GM19397 (cell line): ENCODE measurements around the gene PHETA2.

Source experiments
- ATAC-seq: cut with Tn5 transposase; IDR thresholded peaks from one replicate; pipeline ENCODE4 v1.9.1; 2021; ENCODE audit warnings: mild to moderate bottlenecking, moderate library complexity; ENCODE audit not compliant: unreplicated experiment

PHETA2 gene, protein sequence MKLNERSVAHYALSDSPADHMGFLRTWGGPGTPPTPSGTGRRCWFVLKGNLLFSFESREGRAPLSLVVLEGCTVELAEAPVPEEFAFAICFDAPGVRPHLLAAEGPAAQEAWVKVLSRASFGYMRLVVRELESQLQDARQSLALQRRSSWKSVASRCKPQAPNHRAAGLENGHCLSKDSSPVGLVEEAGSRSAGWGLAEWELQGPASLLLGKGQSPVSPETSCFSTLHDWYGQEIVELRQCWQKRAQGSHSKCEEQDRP

DNA sequence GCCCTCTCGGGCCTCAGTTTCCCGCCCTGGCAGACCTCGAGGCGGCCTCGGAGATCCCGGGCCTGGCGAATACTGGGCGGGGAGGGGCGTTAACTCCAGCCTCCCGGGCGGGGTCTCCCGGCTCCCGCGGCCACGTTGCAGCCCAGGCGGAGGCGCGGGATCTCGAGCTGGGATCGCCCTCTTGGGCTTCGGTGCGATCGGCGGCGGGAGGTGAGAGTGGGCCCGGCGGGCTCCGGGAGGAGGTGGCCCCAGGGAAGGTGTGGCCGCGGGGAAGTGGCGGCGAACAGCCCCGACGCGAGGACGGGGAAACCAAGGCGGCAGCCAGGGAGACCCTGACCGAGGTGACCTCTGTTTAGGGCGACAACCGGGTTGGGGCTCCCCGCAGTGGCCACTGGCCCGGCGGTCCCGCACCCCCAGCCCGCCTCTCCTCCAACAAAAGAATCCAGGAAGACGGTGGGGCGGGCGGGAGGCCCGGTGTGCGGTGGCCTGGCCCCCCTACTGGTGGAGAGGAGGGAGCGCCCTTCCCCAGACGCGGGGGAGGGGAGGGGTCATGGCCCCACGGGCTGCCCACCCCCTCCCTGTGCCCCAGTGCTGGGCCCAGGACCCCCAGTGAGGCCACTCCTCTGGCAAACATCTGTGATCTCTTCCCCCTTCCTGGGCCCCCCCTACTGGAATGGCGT, at the start of gene PHETA2:
PHETA2 (plus strand) TSS at position 117 of the 680 bp plus-strand sequence. CDS start 3,046 bp downstream, outside the sequence.
- ATAC-seq: no peak

DNA sequence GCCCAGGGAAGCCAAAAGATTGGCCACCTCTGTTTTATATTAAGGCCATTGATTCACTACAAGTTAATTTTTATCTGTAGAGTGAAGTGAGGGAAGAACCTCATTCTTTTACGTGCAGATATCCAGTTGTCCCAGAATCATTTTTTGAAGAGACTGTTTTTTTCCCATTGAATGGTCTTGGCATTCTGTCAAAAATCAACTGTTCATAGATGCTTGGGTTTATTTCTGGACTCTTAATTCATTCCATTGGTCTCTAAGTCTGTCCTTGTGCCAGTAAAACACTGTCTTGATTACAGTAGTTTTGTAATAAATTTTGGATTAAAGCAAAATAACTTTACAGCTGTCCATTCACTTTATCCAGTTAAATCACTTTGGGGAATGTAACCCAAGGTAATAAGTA, 48.6 kb upstream of the PHETA2 start:
- no peak for ATAC-seq

DNA sequence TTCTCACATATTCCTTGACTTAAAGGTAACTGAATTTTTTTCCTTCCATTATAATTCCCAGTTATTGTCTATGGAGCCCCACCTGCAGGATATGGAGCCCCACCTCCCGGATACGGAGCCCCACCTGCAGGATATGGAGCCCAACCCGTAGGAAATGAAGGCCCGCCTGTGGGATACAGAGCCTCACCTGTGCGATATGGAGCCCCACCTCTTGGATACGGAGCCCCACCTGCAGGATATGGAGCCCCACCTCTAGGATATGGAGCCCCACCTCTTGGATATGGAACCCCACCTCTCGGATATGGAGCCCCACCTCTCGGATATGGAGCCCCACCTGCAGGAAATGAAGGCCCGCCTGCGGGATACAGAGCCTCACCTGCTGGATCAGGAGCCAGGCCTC, 47.3 kb upstream of the PHETA2 start:
- no peak for ATAC-seq

DNA sequence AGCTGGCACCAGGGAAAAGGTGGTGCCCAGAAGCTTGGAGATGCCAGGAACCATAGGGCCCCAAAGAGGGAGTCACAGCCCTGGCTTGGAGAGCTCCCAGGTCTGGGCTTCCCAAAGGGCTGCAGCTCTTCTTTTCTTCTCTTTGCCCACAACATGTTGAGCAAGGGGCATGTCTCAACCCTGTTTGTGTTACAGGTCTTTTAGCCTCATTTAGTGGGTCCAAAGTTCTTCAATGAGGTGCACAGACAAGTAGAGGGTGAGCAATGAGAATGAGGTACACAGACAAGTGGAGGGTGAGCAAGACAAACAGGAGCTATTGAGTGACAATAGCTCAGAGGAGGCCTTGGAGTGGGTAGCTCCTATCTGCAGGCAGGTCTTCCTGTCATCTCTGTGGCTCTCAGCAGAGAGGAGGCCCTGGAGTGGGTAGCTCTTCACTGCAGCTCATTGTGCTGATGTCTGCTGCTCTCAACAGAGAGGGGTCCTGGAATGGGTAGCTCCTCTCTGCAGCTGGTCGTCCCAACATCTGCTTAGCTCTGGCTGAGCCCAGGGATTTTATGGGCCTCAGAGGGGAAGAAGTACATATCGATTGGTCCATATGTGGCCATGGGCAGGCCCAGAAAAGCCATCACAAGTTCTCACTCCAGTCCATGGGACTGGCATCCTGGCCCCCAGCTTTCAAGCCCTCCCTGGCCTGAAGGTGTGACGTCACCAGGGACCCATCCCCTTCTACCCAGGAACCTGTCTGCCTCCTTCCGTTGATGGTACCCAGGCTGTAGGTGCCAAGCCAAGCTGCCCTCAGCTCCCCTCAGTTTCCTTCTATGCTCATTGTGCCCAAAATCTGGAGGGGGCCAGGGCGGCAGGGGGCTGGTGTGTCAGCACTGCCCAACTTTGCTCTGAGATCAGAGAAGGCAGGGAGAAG, 40.5 kb upstream of the PHETA2 start:
- no peak for ATAC-seq

DNA sequence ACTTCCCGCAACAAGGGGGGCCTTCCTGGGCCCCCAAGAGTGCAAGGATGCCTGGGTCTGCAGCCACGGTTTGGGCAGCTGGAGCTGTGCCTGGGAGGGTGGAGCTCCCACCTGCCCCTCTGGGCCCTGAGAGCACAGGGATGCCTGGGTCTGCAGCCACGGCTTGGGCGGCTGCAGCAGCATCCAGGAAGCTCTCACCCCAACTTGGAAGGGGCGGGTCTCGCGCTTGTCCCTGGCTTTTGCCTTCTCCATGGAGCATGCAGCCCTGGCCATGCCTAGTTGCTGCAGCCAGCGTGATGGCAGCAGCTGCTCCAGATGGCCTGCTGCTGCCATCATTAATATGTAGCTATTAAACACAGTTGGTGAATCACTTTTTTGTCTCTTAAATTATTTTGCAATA, 38.8 kb upstream of the PHETA2 start:
- no peak for ATAC-seq

DNA sequence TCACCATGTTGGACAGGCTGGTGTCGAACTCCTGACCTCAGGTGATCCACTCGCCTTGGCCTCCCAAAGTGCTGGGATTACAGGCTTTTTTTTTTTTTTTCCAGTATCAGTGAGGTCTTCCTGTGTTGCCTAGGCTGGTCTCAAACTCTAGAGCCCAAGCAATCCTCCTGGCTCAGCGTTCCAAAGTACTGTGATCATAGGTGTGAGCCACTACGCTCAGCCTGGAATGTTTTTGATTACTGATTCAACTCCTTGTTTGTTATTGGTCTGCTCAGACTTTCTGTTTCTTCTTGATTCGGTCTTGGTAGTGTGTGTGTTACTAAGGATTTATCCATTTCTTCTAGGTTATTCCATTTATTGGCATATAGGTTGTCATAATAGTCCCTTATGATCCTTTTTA, 34.8 kb upstream of the PHETA2 start:
- no peak for ATAC-seq

DNA sequence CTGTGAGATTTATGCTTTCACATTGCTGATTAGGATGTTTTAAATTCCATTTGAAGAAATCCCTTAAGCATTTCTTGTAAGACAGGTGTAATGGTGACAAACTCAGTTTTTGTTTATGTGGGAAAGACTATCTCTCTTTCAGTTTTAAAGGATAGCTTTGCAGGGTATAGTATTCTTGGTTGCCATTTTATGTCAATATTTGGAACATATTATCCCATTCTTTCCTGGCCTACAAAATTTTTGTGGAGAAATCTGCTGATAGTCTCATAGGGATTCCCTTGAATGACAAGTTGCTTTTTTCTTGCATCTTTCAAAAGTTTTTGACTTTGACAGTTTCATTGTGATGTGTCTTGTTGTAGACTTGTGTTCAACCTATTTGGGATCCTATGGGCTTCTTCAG, 32.3 kb upstream of the PHETA2 start:
- no peak for ATAC-seq

DNA sequence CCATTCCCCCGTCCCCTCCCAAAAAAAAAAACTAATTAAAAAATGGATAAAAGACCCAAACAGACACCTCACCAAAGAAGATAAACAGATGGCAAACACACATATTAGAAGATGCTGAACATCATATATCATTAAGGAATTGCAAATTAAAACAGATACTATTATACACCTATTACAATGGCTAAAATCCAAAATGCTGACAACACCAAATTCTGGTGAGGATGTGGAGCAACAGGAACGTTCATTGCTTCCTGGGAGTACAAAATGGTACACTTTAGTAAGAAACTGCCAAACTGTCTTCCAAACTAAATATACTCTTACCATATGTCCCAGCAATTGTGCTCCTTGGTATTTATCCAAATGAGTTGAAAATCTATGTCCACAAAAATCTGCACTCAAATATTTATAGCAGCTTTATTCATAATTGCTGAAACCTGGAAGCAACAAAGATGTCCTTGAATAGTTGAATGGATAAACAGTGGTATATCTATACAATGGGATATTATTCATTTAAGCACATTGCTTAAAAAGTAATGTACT, 23.3 kb upstream of the PHETA2 start:
- no peak for ATAC-seq

DNA sequence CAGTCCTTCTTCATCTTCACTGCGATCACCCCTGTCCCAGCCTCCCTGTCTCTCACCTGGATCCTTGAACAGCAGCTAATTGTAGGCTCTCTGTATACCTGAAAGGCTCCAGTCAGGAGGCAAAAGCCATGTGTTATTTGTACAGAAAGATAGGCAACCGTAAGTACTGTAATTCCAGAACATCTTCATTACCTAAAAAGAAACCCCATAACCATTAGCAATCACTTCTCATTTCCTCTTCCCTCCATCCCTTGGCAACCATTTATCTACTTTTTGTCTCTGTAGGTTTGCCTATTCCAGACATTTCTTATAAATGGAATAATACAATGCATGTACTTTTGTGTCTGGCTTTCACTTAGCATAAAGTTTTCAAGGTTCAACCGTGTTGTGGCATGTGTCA, 21.3 kb upstream of the PHETA2 start:
- ATAC-seq: no peak

DNA sequence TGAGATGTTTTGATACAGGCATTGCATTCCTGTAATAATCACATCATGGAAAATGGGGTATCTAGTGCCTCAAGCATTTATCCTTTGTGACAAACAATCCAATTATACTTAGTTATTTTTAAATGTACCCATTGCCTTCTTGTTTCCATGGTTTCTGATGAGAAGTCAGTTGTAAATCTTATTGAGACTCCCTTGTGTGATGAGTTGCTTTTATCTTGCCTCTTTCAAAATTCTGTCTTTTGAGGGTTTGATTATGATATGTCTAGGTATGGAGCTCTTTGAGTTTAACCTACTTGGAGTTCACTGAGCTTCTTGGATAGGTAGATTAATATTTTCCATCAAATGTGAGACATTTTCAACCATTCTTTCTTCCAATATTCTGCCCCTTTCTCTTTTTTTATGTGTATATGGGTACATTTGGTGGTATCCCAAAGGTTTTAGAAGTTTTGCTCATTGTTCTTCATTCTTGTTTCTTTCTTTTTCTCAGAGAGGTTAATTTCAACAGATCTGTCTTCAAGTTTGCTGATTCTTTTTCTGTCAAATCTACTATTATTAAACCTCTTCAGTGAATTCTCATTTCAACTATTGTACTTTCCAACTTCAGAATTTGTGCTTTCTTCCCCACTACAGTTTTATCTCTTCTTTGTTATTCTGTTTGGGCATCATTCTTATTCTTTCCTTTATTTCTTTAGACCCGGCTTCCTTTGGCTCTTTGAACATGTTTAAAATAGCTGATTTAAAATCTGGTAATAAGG, 17.1 kb upstream of the PHETA2 start:
- ATAC-seq: no peak

DNA sequence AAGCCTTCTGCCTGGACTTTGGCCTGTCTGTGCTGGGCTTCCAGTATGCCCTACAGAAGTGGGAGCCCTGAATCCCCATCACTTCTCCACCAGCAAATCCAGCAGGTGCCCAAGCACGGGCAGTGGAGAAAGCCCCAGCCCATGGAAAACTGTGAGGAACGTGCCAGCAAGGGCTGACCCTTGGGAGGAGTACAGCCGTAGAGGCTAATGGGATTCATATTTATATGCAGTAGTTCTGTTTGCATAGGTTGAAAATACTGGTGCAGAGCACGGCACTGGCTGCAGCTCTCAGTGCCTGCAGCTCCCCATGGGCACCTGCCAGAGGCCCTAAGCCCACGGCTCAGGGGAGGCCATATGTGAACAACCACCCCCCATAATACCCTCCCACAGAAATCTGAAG, 13.6 kb upstream of the PHETA2 start:
- ATAC-seq: no peak

DNA sequence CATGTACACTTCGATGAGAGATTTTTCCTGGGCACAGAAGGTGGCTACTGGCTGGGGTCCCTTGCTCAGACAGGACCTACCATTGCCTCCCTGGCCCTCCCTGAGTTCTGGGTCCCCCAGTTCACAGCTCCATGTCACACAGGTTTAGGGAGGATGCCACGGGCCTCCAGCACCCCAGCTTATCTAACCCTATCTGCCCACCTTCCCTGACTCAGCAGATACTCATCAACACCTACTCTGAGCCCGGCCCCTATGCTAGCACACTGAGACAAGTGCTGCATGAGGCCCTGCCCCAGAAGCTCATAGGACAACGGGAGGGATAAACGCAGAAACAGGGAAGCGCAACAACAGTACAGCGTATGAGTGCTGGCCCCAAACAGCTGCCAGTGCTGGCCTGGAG, 13.0 kb upstream of the PHETA2 start:
- ATAC-seq: no peak

DNA sequence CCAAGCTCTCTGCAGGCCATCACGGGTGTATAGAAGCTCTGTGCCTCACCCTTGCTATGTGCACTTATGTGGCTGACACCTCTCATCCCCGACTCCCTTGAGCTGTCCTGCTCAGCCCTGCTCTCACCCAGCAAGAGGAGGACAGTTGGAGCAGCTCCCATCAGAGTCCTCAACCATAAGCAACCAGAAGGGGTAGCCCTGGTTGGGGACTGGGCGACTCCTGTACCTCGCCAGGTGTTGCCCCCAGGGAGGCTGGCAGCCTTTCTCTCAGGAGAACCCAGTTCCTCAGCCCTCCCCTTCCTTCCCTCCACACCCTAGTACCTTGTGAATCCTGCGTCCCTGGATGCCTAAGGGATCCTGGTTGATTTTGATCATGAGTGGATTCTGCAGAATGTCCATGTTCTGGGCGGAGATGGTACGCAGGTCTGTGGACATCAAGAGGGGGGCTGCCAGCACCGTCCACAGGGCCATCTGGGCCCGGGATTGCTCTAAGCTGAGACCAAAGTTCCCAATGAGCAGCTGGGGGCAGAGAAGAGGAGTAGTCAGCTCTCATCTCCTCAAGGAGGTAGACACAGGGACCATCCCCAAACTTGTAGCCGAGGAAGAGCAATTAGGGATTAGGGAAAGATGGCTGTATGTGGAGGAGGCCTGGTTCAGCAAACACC, 11.4 kb upstream of the PHETA2 start:
- ATAC-seq: no peak

DNA sequence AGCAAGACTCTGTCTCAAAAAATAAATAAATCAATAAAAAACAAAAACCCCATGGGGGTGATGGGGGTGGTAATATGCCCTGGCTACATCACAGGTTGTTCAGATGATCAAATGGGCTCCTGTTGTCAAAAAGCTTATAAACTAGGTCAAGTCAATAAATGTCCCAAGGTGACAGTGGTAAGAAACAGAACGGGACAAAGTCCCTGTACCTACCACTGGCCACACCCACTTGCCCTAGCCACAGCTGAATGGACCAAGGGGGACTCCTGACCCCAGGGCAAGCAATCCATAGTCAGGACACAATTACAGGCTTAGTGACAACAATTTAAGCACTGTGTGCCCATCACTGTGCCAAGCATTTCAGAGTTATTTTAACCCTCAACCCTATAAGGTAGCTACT, 9.4 kb upstream of the PHETA2 start:
- ATAC-seq: no peak

DNA sequence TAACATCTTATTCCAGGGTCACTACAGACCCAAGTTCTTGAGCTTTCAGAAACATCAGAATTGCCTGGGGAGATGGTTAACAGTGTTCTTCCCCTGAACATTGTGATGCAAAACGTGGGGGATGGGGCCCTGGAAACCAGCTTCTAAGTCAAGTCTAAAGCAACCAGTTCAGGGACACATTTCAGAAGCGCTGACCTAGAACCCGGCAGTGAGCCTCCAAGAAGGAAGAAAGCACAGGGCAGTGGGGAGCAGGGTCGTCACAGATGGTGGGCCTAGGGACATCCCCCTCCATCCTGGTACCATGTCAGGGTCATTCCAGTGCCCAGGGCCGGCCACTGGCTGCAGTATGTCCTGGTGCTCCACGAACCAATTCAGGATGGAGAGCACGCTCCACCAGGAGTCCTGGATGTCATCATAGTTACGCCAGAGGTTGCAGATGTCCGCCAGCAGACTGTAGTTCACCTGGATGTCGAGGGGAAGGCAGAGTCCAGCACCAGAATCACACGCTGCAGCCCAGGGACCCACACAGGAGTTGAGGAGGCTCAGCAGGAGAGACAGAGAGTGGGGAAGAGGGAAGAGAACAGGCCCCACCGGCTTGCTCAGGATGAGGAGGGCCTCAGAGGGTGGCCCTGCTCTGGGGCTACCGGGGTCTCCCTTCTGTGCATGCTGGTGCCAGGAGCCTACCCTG, 8.5 kb upstream of the PHETA2 start:
- no peak for ATAC-seq

DNA sequence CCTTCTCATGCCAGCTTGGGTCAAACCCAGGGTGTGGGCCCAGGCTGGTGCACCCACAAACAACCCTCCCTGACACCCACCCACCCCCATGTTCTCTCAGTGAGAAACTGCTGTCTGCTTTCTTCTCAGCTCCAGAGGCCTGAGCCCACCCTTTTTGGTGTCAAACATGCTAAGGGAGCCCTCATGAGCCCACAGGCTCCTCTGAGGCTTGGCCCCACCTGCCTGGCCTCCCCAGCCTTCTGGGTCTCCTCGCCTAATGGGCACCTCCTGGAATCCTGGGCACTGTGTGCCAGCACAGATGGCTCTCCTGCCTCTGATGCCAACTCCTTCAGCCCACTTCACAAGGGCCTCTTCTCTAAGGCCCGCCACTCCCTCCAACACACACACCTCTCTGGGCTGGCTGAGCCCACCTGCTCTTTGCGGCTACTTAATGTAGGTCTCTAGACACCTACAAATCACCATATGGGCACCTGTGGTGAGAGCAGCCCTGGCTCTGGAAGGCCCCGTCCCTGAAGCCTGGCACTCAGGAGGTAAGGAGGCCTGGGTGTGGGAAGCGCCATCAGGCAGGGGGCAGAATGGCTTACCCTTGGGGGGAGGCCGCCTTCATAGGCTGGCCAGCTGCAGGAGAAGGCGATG, 7.8 kb upstream of the PHETA2 start:
- no peak for ATAC-seq

DNA sequence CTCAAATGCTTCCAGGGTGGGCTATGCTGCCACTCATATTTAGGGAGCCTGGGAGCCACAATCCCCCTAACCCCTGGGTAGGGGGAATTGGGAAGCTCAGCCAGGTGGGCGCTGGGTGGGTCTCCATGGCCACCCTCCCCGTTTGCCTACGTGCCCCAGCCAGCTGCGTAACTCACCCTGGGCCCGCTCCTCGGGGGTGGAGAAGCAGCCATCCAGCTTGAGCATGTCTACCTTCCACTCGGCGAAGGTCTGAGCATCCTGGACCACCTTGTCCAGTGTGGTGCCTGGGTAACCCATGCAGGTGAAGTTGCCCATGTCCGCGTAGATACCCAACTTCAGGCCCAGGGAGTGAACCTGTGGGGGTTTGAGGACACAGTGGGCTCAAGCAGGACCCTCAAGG, 7.1 kb upstream of the PHETA2 start:
- no peak for ATAC-seq

DNA sequence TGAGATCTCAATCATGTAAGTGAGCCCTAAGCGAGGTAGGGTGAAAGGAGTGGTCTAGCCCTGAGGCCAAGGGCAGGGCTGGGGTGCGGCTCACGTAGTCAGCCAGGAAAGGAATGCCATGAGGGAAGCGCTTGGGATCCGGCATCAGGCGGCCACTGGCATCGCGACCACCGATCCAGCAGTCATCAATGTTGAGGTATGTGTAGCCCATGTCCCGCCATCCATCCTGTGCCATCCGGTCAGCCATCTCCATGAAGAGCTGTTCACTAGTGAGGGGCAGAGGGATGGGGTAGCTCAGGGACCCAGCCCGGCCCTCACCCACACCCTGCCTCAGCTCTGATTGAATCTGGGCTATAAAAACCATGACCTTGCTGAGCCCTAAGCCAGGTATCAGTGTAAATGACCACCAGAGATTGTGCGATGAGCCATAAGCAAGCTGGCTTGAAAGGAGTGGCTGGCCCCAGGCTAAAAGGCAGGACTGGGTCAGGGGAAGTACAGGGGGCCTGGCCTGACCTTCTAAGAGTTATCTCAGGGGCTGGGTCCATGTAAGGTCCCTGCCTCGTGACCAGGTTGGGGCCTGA, 6.3 kb upstream of the PHETA2 start:
- no peak for ATAC-seq

DNA sequence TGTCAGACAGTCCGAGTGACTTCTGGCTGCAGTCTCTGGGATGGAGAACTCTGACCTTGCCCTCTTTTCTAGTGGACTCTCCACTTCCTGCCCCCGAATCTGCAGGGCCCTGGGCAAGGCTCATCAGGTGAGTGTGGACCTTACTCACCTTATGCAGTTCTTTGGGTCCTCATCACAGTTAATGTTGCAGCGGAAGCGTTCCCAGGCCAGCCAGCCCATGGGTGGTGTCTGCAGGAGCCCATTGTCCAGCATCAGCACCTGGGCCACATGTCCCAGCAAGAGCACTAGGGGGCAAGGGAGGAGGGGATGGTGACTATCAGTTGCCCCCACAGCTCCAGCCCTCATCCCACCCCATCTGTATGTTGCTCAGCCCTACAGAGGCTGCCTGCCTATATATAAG, 5.8 kb upstream of the PHETA2 start:
- ATAC-seq: no peak
